GM12892 (cell line): ENCODE results near the gene INSIG1.

Experiments used
- POLR2A ChIP-seq: IDR thresholded peaks from 2 replicates; pipeline ENCODE4 v1.6.1; 2011; ENCODE audit warnings: low read depth, low read length, control low read depth
- POLR2AphosphoS5 ChIP-seq: IDR thresholded peaks from 2 replicates; pipeline ENCODE4 v1.6.1; 2011; ENCODE audit warnings: low read depth, low read length, control low read depth
- TAF1 ChIP-seq: IDR thresholded peaks from 2 replicates; pipeline ENCODE4 v1.6.1; 2011; ENCODE audit warnings: low read depth, mild to moderate bottlenecking, control low read depth, low read length, borderline replicate concordance

- TF ChIP-seq POLR2A (no peak), TAF1 (no peak), POLR2AphosphoS5 (no peak)
Measured at GRCh38 chr7:155291045-155291530, 6.6 kb upstream of the INSIG1 start.
